Ishikawa (cell line): ENCODE measurements around the gene STRADA.

ENCODE experiments used
- CEBPB ChIP-seq: IDR thresholded peaks from 2 replicates; pipeline ENCODE4 v1.6.1; 2012
- CREB1 ChIP-seq: IDR thresholded peaks from 2 replicates; pipeline ENCODE4 v1.6.1; 2012; ENCODE audit warnings: low read depth
- EGR1 ChIP-seq: IDR thresholded peaks from 2 replicates; pipeline ENCODE4 v1.6.1; 2012
- EP300 ChIP-seq: IDR thresholded peaks from 2 replicates; pipeline ENCODE4 v1.6.1; 2012; ENCODE audit warnings: borderline replicate concordance
- FOXM1 ChIP-seq: IDR thresholded peaks from 2 replicates; pipeline ENCODE4 v1.6.1; 2012; ENCODE audit warnings: low read depth, borderline replicate concordance
- NFIC ChIP-seq: IDR thresholded peaks from 2 replicates; pipeline ENCODE4 v1.6.1; 2012
- RAD21 ChIP-seq: IDR thresholded peaks from 2 replicates; pipeline ENCODE4 v1.6.1; 2012; ENCODE audit warnings: low read depth
- TAF1 ChIP-seq: IDR thresholded peaks from 2 replicates; pipeline ENCODE4 v1.6.1; 2012; ENCODE audit warnings: low read depth, mild to moderate bottlenecking
- TCF12 ChIP-seq: IDR thresholded peaks from 2 replicates; pipeline ENCODE4 v1.6.1; 2012; ENCODE audit warnings: low read depth
- TEAD4 ChIP-seq: IDR thresholded peaks from 2 replicates; pipeline ENCODE4 v1.6.1; 2012
- YY1 ChIP-seq: IDR thresholded peaks from 2 replicates; pipeline ENCODE4 v1.6.1; 2012; ENCODE audit warnings: low read depth
- ZBTB7A ChIP-seq: IDR thresholded peaks from 2 replicates; pipeline ENCODE4 v1.6.1; 2012; ENCODE audit warnings: low read depth
- TF ChIP-seq, protein P1 (sequence below): IDR thresholded peaks from 2 replicates; pipeline ENCODE4 v1.6.1; 2012
- TF ChIP-seq, protein P2 (sequence below): IDR thresholded peaks from 2 replicates; pipeline ENCODE4 v1.6.1; 2012; ENCODE audit warnings: low read depth, mild to moderate bottlenecking
- TF ChIP-seq, protein P3 (sequence below): IDR thresholded peaks from 2 replicates; pipeline ENCODE4 v1.6.1; 2012

Gene STRADA

DNA sequence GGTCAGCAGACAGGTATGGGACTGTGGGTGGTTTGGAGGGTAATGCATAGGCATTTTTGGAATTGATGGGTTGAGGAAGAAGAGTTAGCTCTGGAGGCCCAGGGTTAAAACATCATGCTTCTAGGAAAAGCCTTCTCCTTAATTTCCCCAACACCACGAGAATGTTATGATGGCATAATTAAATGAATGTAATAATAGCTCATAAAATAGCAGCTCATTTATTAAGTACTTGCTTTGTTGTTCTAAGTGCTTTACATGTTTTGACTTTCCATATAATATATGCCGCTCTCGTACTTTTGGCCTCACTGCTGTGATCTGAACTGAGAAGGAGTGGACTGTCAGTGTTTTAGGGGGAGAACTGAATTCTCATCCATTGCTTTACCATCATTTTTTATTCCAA, 56.0 kb downstream of the STRADA start:
- TF ChIP-seq NFIC: no peak
- no peak for TF ChIP-seq EP300
- TF ChIP-seq, protein P1, sequence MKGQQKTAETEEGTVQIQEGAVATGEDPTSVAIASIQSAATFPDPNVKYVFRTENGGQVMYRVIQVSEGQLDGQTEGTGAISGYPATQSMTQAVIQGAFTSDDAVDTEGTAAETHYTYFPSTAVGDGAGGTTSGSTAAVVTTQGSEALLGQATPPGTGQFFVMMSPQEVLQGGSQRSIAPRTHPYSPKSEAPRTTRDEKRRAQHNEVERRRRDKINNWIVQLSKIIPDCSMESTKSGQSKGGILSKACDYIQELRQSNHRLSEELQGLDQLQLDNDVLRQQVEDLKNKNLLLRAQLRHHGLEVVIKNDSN: no peak
- no peak for TF ChIP-seq TEAD4
- TF ChIP-seq TAF1: no peak
- no peak for TF ChIP-seq YY1

DNA sequence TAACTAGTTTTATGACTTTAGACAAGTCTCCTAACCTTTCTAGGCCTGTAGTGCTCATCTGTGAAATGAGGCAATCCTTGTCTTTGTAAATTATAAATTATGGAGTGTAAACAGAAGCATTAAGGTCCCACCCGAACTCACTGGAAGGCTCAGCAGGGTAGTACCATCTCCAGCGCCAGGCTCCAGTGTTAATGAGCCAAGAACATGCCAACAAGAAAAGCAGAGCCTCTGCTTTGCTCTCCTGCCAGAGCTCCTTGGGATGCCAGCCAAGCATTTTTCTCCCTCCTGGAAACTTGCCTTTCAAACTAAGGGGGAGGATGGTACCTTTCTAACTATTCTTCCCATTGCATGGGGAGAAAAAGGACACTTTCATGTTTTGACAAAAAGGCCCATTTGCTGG, 56.6 kb downstream of the STRADA start:
- TF ChIP-seq NFIC (peak; percentile 68), CEBPB (peak; percentile 43; the same call in 1 of the 2 replicates)
- TF ChIP-seq, protein P2, sequence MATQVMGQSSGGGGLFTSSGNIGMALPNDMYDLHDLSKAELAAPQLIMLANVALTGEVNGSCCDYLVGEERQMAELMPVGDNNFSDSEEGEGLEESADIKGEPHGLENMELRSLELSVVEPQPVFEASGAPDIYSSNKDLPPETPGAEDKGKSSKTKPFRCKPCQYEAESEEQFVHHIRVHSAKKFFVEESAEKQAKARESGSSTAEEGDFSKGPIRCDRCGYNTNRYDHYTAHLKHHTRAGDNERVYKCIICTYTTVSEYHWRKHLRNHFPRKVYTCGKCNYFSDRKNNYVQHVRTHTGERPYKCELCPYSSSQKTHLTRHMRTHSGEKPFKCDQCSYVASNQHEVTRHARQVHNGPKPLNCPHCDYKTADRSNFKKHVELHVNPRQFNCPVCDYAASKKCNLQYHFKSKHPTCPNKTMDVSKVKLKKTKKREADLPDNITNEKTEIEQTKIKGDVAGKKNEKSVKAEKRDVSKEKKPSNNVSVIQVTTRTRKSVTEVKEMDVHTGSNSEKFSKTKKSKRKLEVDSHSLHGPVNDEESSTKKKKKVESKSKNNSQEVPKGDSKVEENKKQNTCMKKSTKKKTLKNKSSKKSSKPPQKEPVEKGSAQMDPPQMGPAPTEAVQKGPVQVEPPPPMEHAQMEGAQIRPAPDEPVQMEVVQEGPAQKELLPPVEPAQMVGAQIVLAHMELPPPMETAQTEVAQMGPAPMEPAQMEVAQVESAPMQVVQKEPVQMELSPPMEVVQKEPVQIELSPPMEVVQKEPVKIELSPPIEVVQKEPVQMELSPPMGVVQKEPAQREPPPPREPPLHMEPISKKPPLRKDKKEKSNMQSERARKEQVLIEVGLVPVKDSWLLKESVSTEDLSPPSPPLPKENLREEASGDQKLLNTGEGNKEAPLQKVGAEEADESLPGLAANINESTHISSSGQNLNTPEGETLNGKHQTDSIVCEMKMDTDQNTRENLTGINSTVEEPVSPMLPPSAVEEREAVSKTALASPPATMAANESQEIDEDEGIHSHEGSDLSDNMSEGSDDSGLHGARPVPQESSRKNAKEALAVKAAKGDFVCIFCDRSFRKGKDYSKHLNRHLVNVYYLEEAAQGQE: no peak

DNA sequence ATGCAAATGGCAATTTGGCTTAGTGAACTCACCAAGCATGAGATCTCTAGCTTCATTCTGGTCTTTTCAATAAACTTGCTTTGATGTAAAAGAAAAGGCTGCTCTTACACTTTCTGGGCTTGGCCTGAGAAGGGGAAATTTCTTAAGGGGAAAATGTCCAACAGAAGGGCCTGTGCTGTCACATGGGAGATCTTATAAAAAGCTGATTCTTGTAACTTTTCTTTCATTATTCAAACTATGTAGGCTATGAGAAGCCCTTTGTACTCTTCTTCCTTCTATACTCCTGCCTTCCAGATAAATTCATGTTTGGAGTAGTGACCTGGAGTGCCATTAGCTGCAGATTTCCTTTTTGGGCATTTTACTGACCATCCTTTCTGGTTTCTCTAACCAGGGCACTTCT, 58.6 kb downstream of the STRADA start:
- no peak for TF ChIP-seq CREB1
- no peak for TF ChIP-seq TEAD4
- TF ChIP-seq FOXM1: no peak
- no peak for TF ChIP-seq TCF12
- no peak for TF ChIP-seq TAF1

DNA sequence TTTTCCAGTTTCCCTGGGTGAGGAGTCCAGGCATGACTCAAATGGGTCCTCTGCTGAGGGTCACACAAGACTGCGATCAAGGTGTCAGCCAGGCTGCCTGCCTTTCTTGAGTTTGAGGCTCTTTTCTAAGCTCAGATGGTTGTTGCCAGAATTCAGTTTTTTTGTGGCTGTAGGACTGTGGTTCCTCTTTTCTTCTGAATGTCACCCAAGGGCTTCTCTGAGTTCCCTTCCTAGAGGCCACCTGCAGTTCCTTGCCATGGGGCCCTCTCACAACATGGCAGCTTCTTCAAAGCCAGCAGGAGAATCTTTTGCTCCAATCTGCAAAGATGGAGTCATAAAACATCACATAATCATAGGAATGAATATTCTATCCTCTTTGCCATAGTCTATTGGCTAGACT, 59.2 kb downstream of the STRADA start:
- no peak for TF ChIP-seq EP300
- TF ChIP-seq NFIC: no peak
- TF ChIP-seq, protein P3, sequence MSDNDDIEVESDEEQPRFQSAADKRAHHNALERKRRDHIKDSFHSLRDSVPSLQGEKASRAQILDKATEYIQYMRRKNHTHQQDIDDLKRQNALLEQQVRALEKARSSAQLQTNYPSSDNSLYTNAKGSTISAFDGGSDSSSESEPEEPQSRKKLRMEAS: no peak
- TF ChIP-seq FOXM1: no peak
- no peak for TF ChIP-seq YY1
- TF ChIP-seq RAD21: no peak
- TF ChIP-seq, protein P1: no peak
- no peak for TF ChIP-seq EGR1
- TF ChIP-seq ZBTB7A: no peak

DNA sequence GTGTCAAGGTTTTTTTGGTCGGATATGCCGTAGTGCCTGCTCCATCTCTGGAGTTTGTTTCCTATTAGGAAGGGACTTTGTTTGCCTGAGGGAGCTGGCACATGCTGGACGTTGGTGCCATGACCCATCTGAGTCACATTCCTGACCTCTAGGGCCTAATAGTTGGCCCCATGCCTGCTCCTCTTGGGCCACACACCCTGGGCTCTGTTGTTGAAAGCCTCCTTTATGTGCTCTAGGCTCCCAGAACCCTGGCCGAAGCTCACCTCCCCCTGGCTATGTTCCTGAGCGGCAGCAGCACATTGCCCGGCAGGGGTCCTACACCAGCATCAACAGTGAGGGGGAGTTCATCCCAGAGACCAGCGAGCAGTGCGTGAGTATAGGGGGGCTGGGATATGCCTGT, 60.1 kb downstream of the STRADA start:
- no peak for TF ChIP-seq EGR1
- TF ChIP-seq CEBPB: no peak
- TF ChIP-seq CREB1: no peak
- TF ChIP-seq, protein P1: no peak
- no peak for TF ChIP-seq TEAD4
- TF ChIP-seq, protein P3: no peak

DNA sequence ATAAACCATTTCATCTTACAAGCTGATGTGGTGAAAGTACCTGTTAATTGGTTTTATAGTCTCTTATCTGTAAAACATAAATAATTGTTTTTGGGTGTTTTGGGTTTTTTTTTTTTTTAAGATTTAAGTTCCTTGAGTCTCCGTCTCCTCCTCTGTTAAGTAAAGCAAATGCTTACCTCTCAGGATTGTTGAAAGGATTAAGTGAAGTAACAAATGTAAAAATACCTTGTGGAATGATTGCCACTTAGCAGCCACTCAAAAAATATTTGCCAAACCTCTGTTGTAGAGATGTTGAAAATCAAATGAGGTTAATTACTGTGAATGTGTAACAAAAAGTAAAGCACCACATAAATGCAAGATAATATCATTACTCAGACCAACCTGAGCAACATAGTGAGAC, 60.9 kb downstream of the STRADA start:
- TF ChIP-seq, protein P2: no peak
- TF ChIP-seq TEAD4: no peak
- no peak for TF ChIP-seq TCF12
- no peak for TF ChIP-seq EGR1
- no peak for TF ChIP-seq TAF1
- no peak for TF ChIP-seq NFIC
- TF ChIP-seq ZBTB7A: no peak
- no peak for TF ChIP-seq FOXM1
- TF ChIP-seq EP300: no peak
- TF ChIP-seq RAD21: no peak
- TF ChIP-seq, protein P3: no peak

DNA sequence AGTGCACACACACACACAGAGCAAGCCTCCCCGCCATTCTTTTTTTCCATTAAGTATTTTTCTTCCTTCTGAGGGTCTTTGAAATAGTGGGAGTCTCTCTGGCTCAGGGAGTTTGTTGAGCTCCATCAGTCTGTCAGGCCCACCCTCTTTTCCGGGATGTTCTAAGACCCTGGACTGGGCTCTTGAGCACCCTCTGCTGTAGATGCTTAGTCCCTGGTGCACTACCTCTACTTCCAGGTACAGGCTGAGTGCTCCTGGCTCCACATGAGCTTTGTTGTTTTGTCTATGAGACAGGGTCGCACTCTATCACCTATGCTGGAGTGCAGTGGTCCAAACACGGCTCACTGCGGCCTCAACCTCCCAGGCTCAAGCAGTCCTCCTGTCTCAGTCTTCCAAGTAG, 62.4 kb downstream of the STRADA start:
- TF ChIP-seq, protein P2: no peak
- TF ChIP-seq RAD21 (peak; percentile 27), CREB1 (no peak)
